HG02938 (cell line): ENCODE measurements around the gene NPAS3.

Experiments
- ATAC-seq: cut with Tn5 transposase; IDR thresholded peaks from one replicate; pipeline ENCODE4 v1.9.1; 2021; ENCODE audit warnings: mild to moderate bottlenecking, moderate library complexity; ENCODE audit not compliant: unreplicated experiment

The NPAS3 gene

GRCh38 chr14:33567731-33568130, 629.1 kb downstream of the NPAS3 start:
- ATAC-seq = no peak

DNA sequence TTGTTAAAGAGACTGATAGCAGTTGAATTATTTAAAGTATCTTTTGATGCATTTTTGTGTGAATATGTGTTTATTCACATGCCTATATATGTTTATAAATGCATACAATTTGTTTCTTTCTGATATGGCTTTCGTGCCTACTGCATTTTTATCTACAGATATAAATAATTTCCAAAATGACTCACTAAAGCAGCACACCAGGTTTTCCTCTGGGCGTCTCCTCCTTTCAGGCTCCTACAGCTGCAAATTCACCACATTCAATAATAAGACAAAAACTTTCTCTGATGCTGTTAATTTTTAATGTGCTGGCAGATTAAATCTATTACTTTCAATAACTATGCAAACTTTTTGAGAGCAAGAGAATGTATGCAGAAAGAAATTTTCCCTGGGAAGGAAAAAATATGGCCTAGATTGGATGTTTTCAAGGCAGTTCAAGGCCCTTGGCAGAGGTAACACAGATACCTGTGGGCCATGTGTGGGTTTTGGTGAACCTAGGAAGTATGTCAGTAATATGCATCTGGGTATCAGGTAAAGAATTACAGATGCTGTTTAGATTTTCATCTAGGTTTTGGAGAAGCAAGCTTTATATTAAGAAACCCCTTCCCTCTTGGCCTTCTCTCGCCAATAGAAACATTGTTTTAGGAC, 630.4 kb downstream of the NPAS3 start:
- no peak for ATAC-seq

DNA sequence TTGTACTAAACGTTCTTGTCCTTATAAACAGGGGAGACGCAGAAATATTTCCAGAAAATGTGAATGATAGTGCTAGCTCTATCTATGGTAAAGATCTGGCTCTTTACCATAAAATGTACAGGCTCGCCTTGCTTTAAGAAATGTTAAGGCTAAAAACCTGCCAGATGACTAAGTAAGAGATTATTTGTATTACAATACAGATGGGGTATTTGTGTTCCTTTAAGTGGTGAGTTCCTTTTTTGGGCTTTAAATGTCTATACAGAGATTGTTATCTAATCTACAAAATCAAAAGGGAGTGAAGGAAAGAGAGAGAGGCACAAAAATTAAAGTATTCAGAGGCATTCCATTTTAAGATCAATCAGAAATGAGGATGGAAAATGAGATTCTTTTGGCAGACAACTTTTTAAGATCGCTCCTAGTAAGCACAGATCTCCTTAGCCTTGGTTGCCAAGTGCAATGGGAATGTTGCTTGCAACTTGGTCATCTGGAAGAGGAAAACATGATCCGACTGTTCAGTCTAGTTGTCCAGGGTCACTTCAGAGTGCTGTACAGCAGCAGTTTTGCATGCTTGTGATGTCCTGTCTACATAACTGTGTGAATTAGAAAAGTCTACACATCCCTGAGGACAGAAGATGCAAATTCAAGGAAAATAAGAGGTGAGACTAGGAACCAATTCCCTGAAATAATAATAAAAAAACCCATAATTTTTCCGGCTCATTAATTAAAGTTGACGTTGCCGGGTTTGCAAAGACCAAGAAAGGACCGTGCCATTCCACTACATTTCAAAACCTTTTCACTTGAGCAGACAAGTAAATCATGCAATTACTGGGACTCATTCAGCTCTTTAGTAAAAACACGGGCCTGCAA, 631.4 kb downstream of the NPAS3 start:
- no peak for ATAC-seq

DNA sequence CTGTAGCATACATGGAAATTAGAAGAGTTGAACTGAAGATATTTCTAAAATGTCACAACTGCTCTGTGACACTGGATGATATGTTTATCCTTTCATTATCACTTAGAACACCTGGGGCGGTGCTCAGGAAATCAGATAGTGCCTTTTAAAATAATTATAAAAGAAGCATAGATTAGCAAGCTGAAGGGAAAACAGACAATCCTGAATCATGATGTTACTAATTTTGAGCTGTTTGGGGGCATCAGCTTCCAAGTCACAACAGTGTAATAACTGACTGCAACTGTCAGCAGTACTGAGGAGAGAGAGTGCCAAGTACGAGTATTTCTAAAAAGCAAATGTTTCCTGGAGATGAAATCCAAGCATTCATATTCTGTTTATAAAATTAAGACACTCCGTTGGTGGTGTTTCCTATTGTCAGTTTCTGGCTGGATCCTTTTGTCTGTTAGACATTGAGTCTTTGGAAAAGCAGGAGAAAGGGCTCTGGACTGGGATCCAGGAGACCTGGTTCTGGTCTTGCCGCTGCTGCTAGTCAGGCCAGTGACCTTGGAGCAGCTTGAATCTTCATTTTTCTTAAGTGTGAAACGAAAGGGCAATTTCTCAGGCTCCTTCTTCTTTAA, 632.1 kb downstream of the NPAS3 start:
- no peak for ATAC-seq

GRCh38 chr14:33573301-33573880, 634.7 kb downstream of the NPAS3 start:
- ATAC-seq = no peak

GRCh38 chr14:33576014-33576413, 637.3 kb downstream of the NPAS3 start:
- ATAC-seq = no peak

GRCh38 chr14:33578461-33579216, 640.0 kb downstream of the NPAS3 start:
- ATAC-seq = no peak

GRCh38 chr14:33580231-33580749, 641.6 kb downstream of the NPAS3 start:
- ATAC-seq = no peak

DNA sequence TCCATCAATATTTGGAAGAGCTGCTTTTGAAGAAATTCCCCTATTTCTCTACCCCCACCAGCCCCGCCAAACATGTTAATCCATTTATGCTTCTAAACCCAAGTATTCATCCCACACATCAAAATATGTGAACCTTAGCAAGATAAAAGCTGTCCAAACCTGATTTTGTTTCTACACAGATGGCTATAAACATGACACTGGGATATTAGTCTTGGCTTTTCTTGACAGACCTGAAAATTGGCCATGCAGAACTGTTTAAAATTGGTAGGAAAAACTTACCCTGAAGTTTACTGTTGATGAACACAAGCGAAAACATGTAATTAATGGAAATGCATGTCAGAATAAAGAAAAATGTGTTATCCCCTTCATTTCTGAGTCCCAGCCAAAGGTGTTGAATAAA, 642.2 kb downstream of the NPAS3 start:
- ATAC-seq = no peak

DNA sequence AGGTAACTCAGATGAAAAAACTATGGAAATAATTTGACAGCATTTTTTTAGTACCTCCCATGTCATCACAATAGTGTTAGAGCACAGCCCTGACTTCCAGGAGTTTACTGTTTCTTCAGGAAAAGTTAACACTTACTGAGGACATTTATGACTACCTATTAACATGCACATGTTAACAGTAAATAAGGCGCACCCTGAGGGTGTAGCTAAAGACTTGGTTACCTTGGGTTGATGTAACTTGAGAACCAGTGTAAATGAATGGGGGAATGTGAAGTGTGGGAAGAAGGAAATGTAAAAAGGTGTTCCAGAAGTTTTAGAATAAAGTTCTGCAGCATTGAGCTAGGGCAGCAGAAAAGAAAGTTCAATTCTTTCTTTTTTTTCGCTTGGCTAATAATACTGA, 646.0 kb downstream of the NPAS3 start:
- ATAC-seq = no peak

DNA sequence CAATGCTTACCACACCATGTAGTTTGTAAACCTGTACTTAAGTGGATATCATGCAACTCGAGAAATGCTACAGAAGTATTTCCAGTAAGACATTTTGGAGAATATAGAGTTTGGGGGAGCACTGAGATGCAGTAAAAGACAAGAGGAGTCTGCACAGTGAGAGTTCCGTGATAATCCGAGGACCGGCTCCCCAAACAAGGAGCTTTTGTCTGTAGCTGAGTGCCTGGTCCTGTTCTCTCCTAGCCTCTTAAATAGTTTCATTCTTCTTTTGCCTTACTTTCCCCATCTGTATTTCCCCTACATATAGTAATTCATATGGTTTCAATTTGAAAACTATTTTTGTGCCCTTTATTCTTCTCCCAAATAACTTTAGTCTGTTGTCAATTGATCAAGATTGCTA, 648.1 kb downstream of the NPAS3 start:
- no peak for ATAC-seq

- ATAC-seq = no peak
These were observed 649.1 kb downstream of the NPAS3 start for GRCh38 chr14:33587791-33588190.

DNA sequence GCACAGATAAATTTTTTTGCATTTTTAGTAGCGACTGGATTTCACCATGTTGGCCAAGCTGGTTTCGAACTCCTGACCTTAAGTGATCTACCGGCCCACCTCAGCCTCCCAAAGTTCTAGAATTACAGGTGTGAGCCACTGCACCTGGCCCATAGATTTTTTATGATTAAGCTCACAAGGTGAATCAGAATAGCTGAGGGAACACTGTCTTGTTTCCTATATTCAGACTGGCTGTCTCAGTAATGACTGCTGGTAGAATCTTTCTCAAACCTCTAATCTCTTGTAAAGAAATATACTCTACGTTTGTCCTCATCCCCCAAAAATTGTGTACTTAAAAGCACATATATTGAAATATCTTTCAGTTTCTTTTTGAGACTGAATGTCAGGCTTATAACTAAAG, 650.1 kb downstream of the NPAS3 start:
- ATAC-seq = no peak

DNA sequence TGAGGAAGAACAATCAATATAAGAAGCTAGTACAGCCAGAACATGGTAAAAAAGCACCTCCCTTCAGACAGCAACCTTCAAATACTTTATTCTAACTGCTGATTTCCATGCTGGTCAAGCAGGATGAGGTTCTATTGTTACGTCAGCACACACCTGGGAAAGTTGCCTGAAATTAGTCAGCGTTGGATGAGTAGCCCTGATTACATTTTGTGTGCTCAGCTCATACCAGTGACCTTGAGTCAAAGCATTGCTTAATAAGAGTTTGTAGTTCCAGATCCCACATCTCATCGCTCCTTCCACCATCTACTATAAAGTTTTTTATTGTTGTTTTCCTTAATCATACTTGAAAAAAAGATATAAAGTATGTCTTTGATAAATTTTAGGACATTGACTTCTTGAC, 650.7 kb downstream of the NPAS3 start:
- ATAC-seq = no peak

- no peak for ATAC-seq
These were observed 652.4 kb downstream of the NPAS3 start for GRCh38 chr14:33590891-33591630.

DNA sequence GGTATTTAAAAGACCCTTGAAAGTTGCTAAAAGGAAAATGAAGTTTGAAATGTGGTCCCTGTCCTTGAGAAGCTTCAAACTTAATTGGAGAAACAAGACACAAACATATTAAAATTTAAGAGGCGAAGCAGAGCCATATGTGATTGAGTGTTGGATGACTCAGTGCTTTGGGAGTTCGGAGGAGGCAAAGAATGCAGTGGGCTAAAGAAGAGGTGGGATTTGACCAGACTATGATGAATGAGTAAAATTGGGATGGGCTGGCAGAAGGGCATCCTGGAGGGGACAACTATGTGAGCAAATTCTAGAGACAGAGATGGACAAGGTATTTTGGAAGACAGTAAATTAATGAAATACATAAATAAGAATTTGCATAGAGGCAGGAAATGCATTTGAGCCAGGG, 653.6 kb downstream of the NPAS3 start:
- no peak for ATAC-seq

DNA sequence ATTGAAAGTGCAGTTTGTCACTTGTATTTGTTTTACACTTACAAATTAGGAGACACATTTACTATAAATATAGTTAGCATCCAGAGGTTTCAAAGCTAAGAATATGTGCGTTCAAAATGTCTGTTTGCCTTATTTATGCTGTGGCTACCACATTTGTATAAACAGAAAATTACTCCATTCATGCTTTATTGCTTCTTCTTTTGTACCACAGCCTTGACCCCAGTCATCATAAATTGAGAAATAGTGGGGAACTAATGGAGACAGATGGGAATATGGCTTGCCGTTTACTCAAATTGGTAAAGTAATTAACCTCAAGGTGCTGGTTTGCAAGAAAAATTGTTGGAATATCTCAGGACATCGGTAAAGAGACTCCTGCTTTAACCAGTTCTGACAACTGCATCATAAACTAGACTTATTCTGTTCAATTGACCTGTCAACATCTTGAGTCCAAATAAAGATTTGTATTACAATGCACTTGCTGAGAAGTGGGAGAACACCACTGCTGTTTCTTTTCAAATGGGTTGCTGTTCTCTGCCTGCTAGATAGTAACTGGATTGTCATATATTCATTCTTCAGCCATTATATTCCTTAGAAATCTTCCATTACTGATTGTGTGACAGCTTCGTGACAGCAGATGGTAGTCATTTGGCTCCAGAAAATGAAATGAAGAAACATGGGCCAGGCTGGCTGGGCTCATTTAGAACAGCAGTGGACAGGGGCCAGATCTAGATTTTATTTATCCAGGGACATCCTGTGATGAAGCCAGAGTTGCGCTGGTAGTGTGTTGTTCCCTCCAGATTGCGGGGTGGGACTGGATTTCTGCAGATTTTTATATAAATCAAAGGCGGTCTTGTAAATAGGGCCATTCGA, 657.8 kb downstream of the NPAS3 start:
- no peak for ATAC-seq

DNA sequence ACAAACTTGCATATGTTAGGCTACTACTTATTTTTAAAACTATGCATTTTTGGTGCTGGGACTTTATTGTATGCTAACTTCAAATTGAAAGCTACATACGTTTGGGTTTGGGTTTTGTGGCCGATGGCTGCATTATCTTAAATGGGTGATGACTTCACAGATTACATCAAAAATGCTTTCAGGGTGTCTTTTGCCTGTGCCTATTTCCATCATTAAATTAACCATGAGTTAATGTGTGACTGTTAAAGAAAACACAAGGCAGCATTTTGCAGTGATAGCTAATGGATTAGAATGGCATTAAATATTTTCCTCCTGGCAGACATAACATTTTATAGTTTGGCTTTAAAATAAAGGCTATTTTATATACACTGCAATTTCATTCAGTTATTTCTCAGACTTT, 659.9 kb downstream of the NPAS3 start:
- no peak for ATAC-seq

- no peak for ATAC-seq
These were observed 663.7 kb downstream of the NPAS3 start for GRCh38 chr14:33602396-33602795.
